Measurements from ENCODE around the gene SERPINB11. TPM values are rescaled to one million over a fixed set of nuclear protein-coding genes. Genes with fewer than 3 reads are reported as not detected.
"Not testable (repeated sequence)": the region's sequence is repeated elsewhere in the genome, so short reads cannot be mapped to it uniquely, and the experiment has no call there.

The SERPINB11 gene
- total RNA-seq, 1 donor from 2014 or later = not detected

DNA sequence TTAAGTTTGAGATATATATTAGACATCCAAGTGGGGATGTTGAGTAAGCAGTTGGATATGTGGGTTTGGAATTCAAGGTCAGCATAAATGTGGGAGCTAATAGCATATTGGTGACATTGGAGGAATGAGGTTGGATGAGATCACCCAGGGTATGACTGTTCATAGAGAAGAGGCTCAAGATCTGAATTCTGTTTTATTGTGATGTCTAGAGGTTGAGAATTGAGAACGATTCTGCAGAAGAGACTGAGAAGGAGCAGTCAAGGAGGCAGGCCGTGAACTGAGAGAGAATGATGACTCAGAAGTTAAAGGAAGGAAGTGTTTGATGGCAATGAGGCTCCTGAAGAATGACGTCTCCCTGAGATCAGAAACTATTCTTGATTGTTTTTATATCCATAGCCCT lies 5.9 kb downstream of the SERPINB11 start:
- ATAC-seq = no peak
- DNase-seq = no peak
- intact Hi-C loops (cut with micrococcal nuclease) = no loop called here

DNA sequence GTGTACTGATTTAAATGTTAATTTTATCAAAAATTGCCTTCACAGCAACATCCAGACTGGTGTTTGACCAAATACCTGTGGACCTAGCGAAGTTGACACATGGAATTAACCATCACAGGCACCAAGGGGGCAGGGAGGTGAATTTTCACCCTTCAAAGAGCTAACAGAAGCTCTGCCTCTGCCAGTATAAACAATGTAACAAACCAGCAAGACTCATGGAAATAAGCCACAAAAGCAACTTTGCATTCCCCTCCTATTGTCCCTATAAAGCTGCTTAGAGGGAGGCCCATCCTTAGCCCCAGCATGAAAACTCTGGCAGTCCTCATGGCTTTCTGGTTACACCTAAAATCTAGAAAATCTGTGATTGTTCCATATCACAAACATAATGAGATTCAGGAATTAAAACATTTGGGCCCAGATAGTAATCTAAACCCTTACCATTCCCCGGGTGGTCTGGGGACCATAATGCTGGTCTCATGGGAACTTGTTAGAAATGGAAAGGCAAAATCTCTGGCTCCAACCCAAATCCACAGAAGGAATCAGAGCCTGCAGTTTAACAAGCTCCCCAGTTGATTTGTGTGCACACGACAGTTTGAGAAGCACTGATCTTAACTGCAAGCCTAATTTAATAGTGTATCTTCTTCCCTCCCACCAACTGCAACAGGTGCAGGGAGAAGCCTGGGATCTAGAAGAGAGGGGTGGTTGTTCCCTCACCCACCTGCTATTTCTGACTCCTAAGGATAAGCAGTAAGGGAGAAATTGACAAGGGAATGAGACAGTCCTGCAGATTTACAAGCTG lies 23.1 kb downstream of the SERPINB11 start:
- no peak for ATAC-seq
- DNase-seq = no peak
- intact Hi-C loops (cut with micrococcal nuclease) = no loop called here

DNA sequence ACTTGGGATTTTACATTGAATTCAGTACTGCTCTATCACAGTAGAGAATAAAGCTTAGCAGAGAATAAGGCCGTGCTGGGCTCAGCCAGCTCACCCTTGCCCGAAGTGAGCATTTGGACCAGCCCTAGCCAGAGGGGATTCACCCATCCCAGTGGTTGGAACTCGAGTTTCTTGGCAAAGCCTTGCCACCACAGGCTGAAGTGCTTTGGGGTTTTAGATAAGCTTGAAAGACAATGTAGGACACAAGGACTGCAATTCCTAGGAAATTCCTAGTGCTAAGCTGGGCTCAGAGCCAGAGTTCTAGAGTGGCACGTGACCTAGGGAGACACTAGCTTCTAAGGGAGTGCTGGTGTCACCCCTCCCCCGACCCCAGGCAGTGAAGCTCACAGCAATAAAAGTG lies 28.0 kb downstream of the SERPINB11 start:
- intact Hi-C loops (cut with micrococcal nuclease) = no loop called here
- ATAC-seq = no peak
- DNase-seq = no peak

DNA sequence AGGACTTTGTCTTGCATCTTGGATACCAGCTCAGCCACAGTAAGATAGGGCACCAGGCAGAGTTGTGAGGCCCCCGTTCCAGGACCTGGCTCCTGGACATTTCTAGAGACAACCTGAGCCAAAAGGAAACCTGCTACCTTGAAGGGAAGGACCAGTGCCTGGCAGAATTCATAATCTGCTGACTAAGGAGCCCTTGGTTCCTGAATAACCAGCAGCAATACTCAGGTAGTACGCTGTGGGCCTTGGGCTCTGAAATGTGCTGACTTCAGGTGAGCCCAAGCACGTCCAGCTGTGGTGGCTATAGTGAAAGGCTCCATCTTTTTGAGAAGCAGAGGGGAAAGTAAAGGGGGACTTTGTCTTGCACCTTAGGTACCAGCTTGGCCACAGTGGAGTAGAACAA lies 28.5 kb downstream of the SERPINB11 start:
- DNase-seq (no peak), ATAC-seq (no peak)
- intact Hi-C loops (cut with micrococcal nuclease) = no loop called here

DNA sequence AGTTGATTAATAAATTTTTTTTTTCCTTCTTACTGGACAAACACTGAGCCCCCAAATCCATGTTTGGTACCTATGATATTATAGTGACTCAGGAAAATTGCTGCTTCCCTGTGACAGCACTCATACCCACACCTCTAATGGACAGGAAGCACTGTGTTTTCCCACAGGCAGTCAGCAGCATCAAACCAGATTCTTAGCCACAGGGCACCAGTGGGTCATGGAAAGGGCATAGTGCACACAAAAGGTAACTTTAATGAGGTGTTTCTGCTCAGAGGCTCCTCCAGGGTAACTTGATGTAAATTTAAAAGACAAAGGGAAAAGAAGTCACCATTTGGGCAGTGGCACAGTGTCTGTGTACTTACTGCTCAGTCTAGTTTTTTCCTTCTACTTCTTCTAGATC lies 34.1 kb downstream of the SERPINB11 start:
- intact Hi-C loops (cut with micrococcal nuclease) = no loop called here
- DNase-seq (no peak), ATAC-seq (no peak)

DNA sequence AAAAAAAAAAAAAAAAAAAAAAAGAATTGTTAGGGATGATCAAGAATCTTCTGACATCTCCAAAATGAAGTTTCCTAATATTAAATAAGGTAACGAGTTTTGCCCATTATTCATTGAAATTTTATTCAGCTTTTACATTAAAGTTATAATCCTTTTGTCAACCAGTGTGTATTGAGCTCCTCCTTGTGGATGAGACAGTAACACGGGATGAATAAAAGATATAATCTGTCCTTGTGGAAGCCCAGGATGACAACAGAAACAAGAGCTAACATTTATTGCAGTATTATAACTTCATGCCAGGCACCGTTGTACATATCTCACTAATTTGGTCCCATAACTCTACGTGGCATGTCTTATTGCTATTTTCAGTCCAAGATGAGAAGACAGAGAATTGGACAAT lies 39.0 kb downstream of the SERPINB11 start:
- intact Hi-C loops (cut with micrococcal nuclease) = no loop called here
- ATAC-seq (no peak), DNase-seq (no peak)

DNA sequence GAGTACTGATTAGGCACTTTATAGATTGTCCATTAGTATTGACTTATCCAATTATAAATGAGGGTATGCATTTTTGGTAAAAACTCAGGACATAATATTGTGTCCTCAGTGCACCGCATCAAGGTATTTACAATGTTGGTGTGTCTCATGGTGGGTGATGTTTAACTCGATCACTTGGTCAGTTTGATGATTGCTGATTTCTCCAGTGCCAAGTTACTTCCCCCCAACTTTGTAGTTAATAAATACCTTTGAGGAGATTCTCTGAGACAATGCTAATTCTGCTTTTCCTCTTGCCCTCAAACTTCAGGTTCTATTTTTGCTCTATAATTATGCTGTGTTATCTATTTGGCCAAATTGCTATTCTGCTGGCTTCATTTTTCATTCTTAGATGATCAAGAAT lies 44.2 kb downstream of the SERPINB11 start:
- ATAC-seq = no peak
- intact Hi-C loops (cut with micrococcal nuclease) = no loop called here
- DNase-seq = no peak

DNA sequence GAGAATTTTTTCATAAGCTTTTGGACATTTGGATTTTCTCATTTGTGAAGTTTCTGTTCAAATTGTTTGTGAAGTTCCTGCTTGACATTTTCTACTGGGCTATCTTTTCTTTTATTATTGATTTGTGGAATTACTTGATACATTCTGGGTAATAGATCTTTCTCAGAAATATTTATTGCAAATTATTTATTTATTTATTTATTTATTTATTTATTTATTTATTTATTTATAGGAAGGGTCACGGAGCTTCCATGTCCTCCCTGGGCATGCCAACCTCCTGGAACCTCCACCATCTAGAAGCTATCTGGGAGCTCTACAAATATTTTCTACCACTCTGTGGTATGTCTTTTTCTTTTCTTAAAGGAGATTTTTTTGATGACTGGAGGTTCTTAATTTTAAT lies 46.7 kb downstream of the SERPINB11 start:
- intact Hi-C loops (cut with micrococcal nuclease) = no loop called here
- DNase-seq (no peak), ATAC-seq (no peak)

DNA sequence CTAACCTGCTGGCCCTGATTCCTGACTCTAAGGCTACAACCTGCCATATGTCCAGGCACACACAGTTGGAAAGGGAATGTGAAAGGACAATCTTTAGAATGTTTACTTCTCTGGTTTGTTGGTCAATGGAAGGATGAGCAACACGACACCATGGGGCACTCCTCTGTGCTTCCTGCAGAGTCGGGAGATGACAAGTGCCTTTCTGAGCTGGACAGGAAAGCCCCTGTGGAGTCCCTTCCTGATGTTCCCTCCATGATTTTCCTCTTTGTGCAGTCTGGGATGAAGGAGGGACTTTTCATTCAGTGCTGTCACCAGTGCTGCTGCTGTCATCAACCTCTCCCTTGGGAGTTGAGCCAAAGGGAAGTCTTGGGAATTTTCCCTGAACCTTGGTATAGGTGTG lies 49.9 kb downstream of the SERPINB11 start:
- ATAC-seq = no peak
- DNase-seq = no peak
- intact Hi-C loops (cut with micrococcal nuclease) = no loop called here

DNA sequence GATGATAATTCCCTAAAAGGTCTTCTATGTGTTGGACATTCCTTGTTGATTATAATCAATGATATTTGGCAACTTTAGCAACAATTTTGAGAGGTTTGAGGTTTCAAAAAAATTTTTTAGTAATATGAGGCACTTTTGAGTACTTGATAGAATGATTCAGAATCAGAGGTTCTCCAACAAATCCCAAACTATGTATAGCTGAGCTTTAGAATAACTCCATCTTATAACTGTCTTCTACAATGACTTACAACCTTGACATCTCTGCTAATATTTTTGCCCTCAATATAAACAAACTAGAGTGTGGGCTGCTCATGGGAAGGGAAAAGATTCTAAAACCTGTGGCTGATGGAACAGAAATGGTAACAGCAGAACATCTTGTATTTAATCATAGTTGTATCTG lies 50.9 kb downstream of the SERPINB11 start:
- DNase-seq = no peak
- intact Hi-C loops (cut with micrococcal nuclease) = no loop called here
- ATAC-seq = no peak

DNA sequence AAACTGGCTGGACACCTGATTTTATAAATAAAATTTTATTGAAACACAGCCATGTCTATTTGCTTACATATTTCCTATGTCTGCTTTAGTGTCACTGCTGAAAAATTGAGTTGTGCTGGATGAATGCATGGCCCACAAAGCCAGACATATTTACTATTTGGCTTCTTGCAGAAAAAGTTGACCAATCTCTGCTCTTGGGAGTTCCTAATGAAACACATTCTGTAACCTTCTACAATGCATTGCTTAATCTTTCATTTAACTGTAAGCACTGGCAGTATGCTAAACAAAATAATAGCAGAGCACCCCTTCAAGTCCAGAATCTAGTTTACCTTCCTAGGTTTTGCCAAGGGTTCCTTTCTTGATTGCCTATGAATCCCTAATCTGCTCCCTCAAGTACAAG lies 54.8 kb downstream of the SERPINB11 start:
- intact Hi-C loops (cut with micrococcal nuclease) = no loop called here
- DNase-seq (no peak), ATAC-seq (no peak)

DNA sequence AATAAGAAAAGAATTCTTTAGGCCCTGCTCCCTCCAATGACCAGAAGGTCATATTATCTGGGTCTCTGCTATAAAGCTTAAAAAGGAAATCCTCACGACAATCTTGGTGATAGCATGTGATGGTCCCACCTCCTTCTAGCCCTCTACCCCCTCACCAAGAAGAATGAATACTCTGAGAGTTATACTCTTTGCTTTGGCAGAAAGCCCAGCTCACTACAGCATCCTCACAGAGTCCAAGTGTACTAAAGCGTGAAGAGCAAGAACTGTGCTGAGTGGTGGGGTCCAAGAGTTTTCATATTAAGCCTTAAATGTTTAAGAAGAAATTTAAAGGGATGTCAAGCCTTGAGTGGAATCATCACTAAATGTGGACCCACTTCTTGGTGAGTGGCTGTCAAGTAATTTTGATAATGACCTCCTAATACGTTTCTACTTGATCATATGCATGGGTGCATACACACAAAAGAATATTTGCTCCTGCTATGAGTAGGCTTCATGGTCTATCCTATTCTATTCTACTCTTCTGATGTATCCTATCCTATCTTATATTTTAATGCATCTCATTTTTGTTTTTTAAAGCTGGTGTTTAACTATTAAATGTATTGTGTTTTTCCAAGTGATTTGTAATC lies 56.0 kb downstream of the SERPINB11 start:
- ATAC-seq = no peak
- no peak for DNase-seq
- intact Hi-C loops (cut with micrococcal nuclease) = no loop called here

DNA sequence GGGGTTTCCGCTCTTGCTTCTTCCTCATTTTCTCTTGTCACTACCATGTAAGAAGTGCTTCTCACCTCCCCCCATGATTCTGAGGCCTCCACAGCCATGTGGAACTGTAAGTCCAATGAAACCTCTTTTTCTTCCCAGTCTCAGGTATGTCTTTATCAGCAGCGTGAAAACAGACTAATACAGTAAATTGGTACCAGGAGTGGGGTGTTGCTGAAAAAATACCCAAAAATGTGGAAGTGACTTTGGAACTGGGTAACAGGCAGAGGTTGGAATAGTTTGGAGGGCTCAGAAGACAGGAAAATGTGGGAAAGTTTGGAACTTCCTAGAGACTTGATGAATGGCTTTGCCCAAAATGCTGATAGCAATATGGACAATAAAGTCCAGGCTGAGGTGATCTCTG lies 57.0 kb downstream of the SERPINB11 start:
- intact Hi-C loops (cut with micrococcal nuclease); DNase-seq; ATAC-seq: not testable (repeated sequence)

DNA sequence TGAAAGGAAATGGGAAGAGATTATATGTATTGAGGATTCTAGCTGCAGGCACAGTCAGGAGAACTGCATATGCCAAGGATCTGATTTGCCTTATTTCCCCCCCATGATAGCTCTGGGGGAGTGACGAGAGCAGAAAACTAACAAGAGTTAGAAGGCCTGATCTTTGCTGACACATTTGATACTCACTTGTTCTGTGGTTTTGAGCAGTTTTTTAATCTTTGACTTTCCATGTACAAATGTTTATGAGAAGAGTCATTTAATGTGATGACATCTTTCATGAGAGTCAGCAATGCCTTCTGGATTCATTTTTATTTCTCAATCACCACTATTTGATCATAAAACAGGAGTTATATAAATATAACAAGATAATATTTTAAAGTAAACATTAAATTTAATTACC lies 59.8 kb downstream of the SERPINB11 start:
- no peak for ATAC-seq

DNA sequence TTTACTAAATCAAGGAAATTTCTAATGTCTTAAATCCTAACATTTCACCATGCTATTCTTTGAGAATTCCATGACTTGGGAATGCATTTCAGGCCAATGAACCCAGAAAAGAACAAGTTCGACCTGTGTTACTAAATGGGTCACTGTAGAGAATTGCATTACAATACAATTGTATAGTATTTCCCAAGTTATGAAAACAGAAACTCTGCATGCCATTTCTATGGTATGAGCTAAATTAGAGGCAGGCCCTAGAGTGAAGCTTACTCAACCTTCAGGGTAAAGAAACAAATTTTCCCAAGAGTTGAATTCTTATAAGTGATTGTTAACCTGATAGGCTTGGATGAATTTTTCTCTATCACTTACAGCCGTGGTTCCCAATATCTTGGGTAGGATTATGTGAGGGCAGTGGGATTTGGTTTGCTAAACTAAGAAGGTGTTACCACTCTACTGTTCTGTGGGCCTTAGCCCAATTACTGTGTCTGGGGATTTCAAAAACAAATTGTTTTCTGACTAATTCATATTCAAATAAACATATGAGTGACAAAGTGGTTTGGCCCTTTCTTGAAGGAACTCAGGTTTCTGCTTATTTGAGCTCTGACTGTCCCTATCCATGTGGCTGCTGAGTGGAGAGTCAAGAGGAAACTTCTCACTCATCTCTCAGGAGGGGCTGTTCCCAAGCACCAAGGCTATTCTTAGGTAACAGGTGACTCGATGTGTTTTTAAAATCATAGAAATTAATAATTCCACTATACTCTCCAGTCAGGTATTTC lies 61.3 kb downstream of the SERPINB11 start:
- no peak for DNase-seq
- ATAC-seq = no peak
- intact Hi-C loops (cut with micrococcal nuclease) = no loop called here

More for the DNA sequence above, 59.8 kb downstream of the SERPINB11 start:
- no peak for DNase-seq
- intact Hi-C loops (cut with micrococcal nuclease) = no loop called here

DNA sequence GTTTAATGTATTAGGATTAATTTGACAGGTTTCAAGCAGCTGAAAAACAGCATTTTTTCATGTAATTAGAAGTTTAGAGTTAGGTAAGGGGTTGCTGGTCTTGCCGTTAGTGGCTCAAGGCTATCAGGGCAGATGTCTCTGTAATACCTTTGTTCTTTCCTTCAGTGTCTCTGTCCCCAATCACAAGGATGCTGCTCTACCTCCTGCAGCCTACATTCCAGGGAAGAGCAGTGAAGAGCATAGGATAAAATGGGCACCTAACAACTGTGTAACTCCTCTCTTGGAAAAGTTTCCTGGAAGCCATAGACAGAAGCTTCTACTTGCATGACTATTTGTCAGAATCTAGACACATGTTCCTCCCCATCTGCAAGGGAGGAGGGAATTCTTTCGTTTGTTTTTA lies 63.1 kb downstream of the SERPINB11 start:
- no peak for ATAC-seq
- DNase-seq = no peak
- intact Hi-C loops (cut with micrococcal nuclease) = no loop called here
